Body of pancreas (tissue), 4 donors: ENCODE results near the gene OR2L13. TPM values are rescaled to one million over a fixed set of nuclear protein-coding genes. Genes with fewer than 3 reads are reported as not detected.

Experiments used
- ATAC-seq: fragments of 150-250 bp; one replicate; pipeline ENCODE4 v1.9.1; 2016
- DNase-seq, 4 donors: peaks; one replicate each; pipeline ENCODE4 v3.0.0-alpha.2; 2019
- H3K27ac ChIP-seq, 4 donors: fragments of 200-600 bp; sonication (generic); 1 replicate in 3 of 4; 2 replicates in 1 of 4; pipeline versions ENCODE4 v1.5.1 to v1.6.1; 2016 to 2019; ENCODE audit warnings: mild to moderate bottlenecking in 1 of 4, mixed read lengths in 1 of 4, moderate library complexity in 1 of 4
- H3K27me3 ChIP-seq, 2 donors: fragments of 200-600 bp; sonication (generic); one replicate each; pipeline ENCODE4 v1.6.0; 2016; ENCODE audit warnings: mild to moderate bottlenecking in 1 of 2
- H3K36me3 ChIP-seq, 2 donors: fragments of 200-600 bp; sonication (generic); replicated peaks in 1 of 2; 2 replicates each; pipeline ENCODE4 v1.5.1; 2016; ENCODE audit warnings: low read depth in 2 of 2; ENCODE audit not compliant: insufficient read depth in 1 of 2
- H3K4me1 ChIP-seq: fragments of 200-600 bp; sonication (generic); one replicate; pipeline ENCODE4 v1.6.0; 2016
- H3K4me3 ChIP-seq, 2 donors: fragments of 200-600 bp; sonication (generic); 1 replicate in 1 of 2; 2 replicates in 1 of 2; pipeline ENCODE4 v1.5.1; 2016 to 2019
- H3K9me3 ChIP-seq, 3 donors: fragments of 200-600 bp; sonication (generic); 1 replicate in 2 of 3; 2 replicates in 1 of 3; pipeline ENCODE4 v1.5.1; 2016
- POLR2A ChIP-seq, 3 donors: fragments of 450-650 bp; IDR thresholded peaks; one replicate each; pipeline ENCODE4 v1.6.1; 2016; ENCODE audit warnings: antibody characterized with exemption in 3 of 3, mild to moderate bottlenecking in 2 of 3
- WGBS, 2 donors: methylation state at CpG; one replicate each; pipeline ENCODE4 v1.1.5; 2017; 5-methylcytosine and 5-hydroxymethylcytosine counted together
- intact Hi-C: fragments of 100-400 bp; cut with DNase I; formaldehyde crosslinking; loops from one replicate; pipeline ENCODE4 v1.15.1; 2023
- small RNA-seq: library from RNA; depleted of rRNA; stranded (forward); fragments of <200 nt; gene quantifications from one replicate; pipeline ENCODE3, GENCODE V24; 2016
- total RNA-seq, 2 donors: library from RNA; depleted of rRNA; stranded (reverse); fragments of >200 nt; gene quantifications; one replicate each; pipeline ENCODE4 v1.1.0, GENCODE V29; 2016
- TF ChIP-seq, protein P1 (sequence below), 7 experiments: fragments of 450-650 bp in 4 of 7; fragments of 200-600 bp in 3 of 7; sonication (generic) in 3 of 7; IDR thresholded peaks; one replicate each; pipeline ENCODE4 v1.5.1; 2016 to 2019; ENCODE audit warnings: antibody characterized with exemption in 7 of 7

OR2L13 gene
- total RNA-seq, 2 donors from 2014 or later, result not detected

DNA sequence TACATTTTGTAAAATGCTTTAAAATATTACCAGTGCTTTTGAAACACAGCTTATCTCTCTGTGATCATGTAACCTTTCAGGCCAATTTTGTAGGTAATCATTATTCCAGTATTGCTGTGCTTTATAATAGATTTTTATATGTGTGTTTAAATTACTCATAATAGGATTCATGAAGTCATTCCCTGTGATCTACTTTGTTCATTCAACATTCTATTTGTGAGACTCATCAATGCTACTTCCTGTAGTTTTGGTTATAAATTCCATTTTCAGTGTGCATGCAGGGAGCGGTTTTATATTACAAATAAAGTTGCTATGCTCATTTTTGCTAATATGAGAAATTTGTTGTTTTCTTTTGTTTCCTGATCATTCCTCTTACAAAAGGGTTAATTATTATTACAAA, 45.9 kb downstream of the OR2L13 start:
- ATAC-seq (no peak), DNase-seq (no peak)
- H3K9me3 ChIP-seq, result no peaks in the 10 kb centered on the region
- no peak overlapping the region for H3K27ac ChIP-seq
- no peaks in the 10 kb centered on the region for H3K4me1 ChIP-seq
- TF ChIP-seq POLR2A (IDR thresholded peaks at IDR 0.05), result no peak
- intact Hi-C loops, result no loop called here
- 38 to 56% methylated on average over 1 of the region's 1 CpG for whole genome bisulfite sequencing, 2 donors
- no peaks in the 10 kb centered on the region for H3K36me3 ChIP-seq
- no peak overlapping the region for H3K4me3 ChIP-seq
- no peaks in the 10 kb centered on the region for H3K27me3 ChIP-seq

GRCh38 chr1:248143311-248143710, 48.3 kb downstream of the OR2L13 start:
- DNase-seq (no peak), ATAC-seq (no peak)
- Histone ChIP-seq H3K27ac (no peak overlapping the region), H3K27me3 (no peaks in the 10 kb centered on the region), H3K4me3 (no peak overlapping the region), H3K4me1 (no peaks in the 10 kb centered on the region), H3K36me3 (no peaks in the 10 kb centered on the region), H3K9me3 (no peaks in the 10 kb centered on the region)
- TF ChIP-seq POLR2A (IDR thresholded peaks at IDR 0.05), result no peak
- TF ChIP-seq, protein P1, sequence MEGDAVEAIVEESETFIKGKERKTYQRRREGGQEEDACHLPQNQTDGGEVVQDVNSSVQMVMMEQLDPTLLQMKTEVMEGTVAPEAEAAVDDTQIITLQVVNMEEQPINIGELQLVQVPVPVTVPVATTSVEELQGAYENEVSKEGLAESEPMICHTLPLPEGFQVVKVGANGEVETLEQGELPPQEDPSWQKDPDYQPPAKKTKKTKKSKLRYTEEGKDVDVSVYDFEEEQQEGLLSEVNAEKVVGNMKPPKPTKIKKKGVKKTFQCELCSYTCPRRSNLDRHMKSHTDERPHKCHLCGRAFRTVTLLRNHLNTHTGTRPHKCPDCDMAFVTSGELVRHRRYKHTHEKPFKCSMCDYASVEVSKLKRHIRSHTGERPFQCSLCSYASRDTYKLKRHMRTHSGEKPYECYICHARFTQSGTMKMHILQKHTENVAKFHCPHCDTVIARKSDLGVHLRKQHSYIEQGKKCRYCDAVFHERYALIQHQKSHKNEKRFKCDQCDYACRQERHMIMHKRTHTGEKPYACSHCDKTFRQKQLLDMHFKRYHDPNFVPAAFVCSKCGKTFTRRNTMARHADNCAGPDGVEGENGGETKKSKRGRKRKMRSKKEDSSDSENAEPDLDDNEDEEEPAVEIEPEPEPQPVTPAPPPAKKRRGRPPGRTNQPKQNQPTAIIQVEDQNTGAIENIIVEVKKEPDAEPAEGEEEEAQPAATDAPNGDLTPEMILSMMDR (IDR thresholded peaks at IDR 0.05), result no peak
- intact Hi-C loops, result no loop called here
- whole genome bisulfite sequencing, 2 donors, result 17 to 29% methylated on average over 1 of the region's 1 CpG

DNA sequence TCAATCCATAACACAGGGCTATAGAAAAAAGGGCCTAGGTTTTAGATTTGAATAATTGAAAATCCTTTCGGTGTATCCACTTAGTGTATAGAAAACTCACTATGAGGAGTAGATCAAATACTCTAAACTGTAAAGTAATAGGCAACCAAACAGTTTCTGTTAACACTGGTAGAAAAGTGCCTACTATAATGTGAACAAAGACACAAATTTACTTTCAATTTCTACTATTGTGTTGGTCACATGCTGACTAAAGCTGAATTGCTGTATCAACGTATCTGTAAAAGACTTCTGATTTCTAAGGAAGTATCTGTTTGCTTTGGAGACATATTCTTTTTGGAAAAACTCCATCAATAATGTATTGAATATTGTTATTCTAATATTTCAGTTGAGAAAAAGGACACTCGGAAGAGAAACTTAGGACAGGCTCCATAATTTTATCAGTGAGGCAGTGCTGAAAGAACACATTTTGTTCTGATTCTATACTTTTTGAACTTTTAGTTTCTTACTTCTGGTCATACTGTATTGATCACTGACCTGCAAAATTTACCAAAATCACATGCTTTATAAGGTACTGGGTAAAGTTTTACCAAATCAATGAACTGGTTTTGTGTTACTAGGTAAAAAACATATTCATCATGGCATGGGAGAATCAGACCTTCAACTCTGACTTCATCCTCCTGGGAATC, 49.7 kb downstream of the OR2L13 start, which contains the start of gene OR2M5:
OR2M5 (plus strand) TSS at position 636 of the 686 bp plus-strand sequence; CDS start at position 636, 0 bp downstream.
- no peak for TF ChIP-seq POLR2A (IDR thresholded peaks at IDR 0.05)
- TF ChIP-seq, protein P1 (IDR thresholded peaks at IDR 0.05), result no peak
- 58 to 65% methylated on average over 3 of the region's 3 CpGs for WGBS, 2 donors
- ATAC-seq (no peak), DNase-seq (no peak)
- Histone ChIP-seq H3K27ac (no peak within 1 kb of the TSS), H3K4me1 (no peaks in the 10 kb centered on the region), H3K27me3 (no peaks in the 10 kb centered on the region), H3K4me3 (no peak within 1 kb of the TSS), H3K9me3 (no peaks in the 10 kb centered on the region), H3K36me3 (no peaks in the 10 kb centered on the region)
- intact Hi-C loops, result no loop called here

Small RNA genes within 50 kb of the gene (small RNA-seq; reads per million reads assigned to genes)
- not detected for gene RF00019

Other genes starting within 250 kb of the OR2L13 start
- 1 to 10 TPM in 1 of 2 donors, under 1 TPM in 1; 0.99 to 3.4 TPM for gene TRIM58, start 238.0 kb upstream of the OR2L13 start, total RNA-seq
- gene OR2W3, start 199.6 kb upstream of the OR2L13 start, total RNA-seq, result 1 to 10 TPM in 1 of 2 donors, not detected in 1; 1.3 TPM
- not detected for gene OR2T8, start 174.9 kb upstream of the OR2L13 start, total RNA-seq
- not detected for gene OR2AJ1, start 170.3 kb upstream of the OR2L13 start, total RNA-seq
- gene OR2L8, start 146.3 kb upstream of the OR2L13 start, total RNA-seq, result not detected
- gene OR2AK2, start 130.0 kb upstream of the OR2L13 start, total RNA-seq, result not detected
- not detected for gene OR2L5, start 81.5 kb upstream of the OR2L13 start, total RNA-seq
- gene OR2L2, start 65.1 kb upstream of the OR2L13 start, total RNA-seq, result not detected
- gene OR2L3, start 48.3 kb upstream of the OR2L13 start, total RNA-seq, result not detected
- not detected for gene OR2M5, start 50.0 kb downstream of the OR2L13 start, total RNA-seq
- not detected for gene OR2M2, start 79.6 kb downstream of the OR2L13 start, total RNA-seq
- gene OR2M3, start 102.1 kb downstream of the OR2L13 start, total RNA-seq, result not detected
- not detected for gene OR2M4, start 136.2 kb downstream of the OR2L13 start, total RNA-seq
- gene OR2T33, start 182.8 kb downstream of the OR2L13 start, total RNA-seq, result not detected
- not detected for gene OR2T12, start 208.2 kb downstream of the OR2L13 start, total RNA-seq
- not detected for gene OR2M7, start 229.4 kb downstream of the OR2L13 start, total RNA-seq